WTC11 (cell line): Measurements from ENCODE around the gene SYT13.

ENCODE experiments used
- E2F4 ChIP-seq: sonication (generic); formaldehyde crosslinking; IDR thresholded peaks from 2 replicates; pipeline ENCODE4 v1.8.1; 2022; ENCODE audit warnings: low read depth, mild to moderate bottlenecking, moderate library complexity, missing genetic modification reagents, borderline replicate concordance
- ESRRA ChIP-seq: sonication (generic); formaldehyde crosslinking; IDR thresholded peaks from 2 replicates; pipeline ENCODE4 v1.8.1; 2022; ENCODE audit warnings: mild to moderate bottlenecking, missing genetic modification reagents, borderline replicate concordance
- JUN ChIP-seq: sonication (generic); formaldehyde crosslinking; IDR thresholded peaks from 2 replicates; pipeline ENCODE4 v1.8.0; 2023; ENCODE audit warnings: mild to moderate bottlenecking, missing genetic modification reagents
- RELA ChIP-seq: sonication (generic); formaldehyde crosslinking; IDR thresholded peaks from 2 replicates; pipeline ENCODE4 v1.8.1; 2022; ENCODE audit warnings: missing genetic modification reagents, mild to moderate bottlenecking, borderline replicate concordance
- ZNF121 ChIP-seq: sonication (generic); formaldehyde crosslinking; IDR thresholded peaks from 2 replicates; pipeline ENCODE4 v1.8.0; 2023; ENCODE audit warnings: missing genetic modification reagents
- ZNF281 ChIP-seq: sonication (generic); formaldehyde crosslinking; IDR thresholded peaks from 2 replicates; pipeline ENCODE4 v1.8.0; 2023; ENCODE audit warnings: mild to moderate bottlenecking, missing genetic modification reagents
- TF ChIP-seq, protein P1 (sequence below): fragments of 200-600 bp; IDR thresholded peaks from 2 replicates; pipeline ENCODE4 v1.8.0; 2022; ENCODE audit warnings: antibody characterized with exemption
- TF ChIP-seq, protein P2 (sequence below): sonication (generic); formaldehyde crosslinking; IDR thresholded peaks from 2 replicates; pipeline ENCODE4 v1.8.1; 2023; ENCODE audit warnings: mild to moderate bottlenecking, missing genetic modification reagents, moderate library complexity

- TF ChIP-seq, protein P1, sequence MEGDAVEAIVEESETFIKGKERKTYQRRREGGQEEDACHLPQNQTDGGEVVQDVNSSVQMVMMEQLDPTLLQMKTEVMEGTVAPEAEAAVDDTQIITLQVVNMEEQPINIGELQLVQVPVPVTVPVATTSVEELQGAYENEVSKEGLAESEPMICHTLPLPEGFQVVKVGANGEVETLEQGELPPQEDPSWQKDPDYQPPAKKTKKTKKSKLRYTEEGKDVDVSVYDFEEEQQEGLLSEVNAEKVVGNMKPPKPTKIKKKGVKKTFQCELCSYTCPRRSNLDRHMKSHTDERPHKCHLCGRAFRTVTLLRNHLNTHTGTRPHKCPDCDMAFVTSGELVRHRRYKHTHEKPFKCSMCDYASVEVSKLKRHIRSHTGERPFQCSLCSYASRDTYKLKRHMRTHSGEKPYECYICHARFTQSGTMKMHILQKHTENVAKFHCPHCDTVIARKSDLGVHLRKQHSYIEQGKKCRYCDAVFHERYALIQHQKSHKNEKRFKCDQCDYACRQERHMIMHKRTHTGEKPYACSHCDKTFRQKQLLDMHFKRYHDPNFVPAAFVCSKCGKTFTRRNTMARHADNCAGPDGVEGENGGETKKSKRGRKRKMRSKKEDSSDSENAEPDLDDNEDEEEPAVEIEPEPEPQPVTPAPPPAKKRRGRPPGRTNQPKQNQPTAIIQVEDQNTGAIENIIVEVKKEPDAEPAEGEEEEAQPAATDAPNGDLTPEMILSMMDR, result no peak
- TF ChIP-seq, protein P2, sequence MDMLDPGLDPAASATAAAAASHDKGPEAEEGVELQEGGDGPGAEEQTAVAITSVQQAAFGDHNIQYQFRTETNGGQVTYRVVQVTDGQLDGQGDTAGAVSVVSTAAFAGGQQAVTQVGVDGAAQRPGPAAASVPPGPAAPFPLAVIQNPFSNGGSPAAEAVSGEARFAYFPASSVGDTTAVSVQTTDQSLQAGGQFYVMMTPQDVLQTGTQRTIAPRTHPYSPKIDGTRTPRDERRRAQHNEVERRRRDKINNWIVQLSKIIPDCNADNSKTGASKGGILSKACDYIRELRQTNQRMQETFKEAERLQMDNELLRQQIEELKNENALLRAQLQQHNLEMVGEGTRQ (CRISPR knock-in tag), result no peak
- TF ChIP-seq E2F4 (CRISPR knock-in tag) (no peak), ESRRA (no peak), JUN (CRISPR knock-in tag) (no peak), RELA (CRISPR knock-in tag) (no peak), ZNF121 (CRISPR knock-in tag) (no peak), ZNF281 (CRISPR knock-in tag) (no peak)
Observed at GRCh38 chr11:45209000-45209879, 76.9 kb downstream of the SYT13 start.
